Fibroblast of villous mesenchyme (primary cell): ENCODE measurements around the gene MYO5A. TPM values are rescaled to one million over a fixed set of nuclear protein-coding genes. Genes with fewer than 3 reads are reported as not detected.

ENCODE experiments used
- DNase-seq: peaks from one replicate; pipeline ENCODE4 v3.0.0-alpha.2; 2010; ENCODE audit warnings: low read depth
- H3K4me3 ChIP-seq: 2 replicates; pipeline ENCODE4 v1.5.1; 2011; ENCODE audit warnings: low read depth, mild to moderate bottlenecking, low read length
- total RNA-seq: library from RNA; depleted of rRNA; stranded (reverse); fragments of >200 nt; gene quantifications from 2 replicates; pipeline ENCODE4 v1.2.3, GENCODE V29; 2012
- TF ChIP-seq, protein P1 (sequence below): IDR thresholded peaks from 2 replicates; pipeline ENCODE4 v1.5.1; 2012; ENCODE audit warnings: low read depth, mild to moderate bottlenecking, low read length; ENCODE audit not compliant: insufficient read depth

MYO5A gene
- total RNA-seq, 1 donor = 53.1 TPM

DNA sequence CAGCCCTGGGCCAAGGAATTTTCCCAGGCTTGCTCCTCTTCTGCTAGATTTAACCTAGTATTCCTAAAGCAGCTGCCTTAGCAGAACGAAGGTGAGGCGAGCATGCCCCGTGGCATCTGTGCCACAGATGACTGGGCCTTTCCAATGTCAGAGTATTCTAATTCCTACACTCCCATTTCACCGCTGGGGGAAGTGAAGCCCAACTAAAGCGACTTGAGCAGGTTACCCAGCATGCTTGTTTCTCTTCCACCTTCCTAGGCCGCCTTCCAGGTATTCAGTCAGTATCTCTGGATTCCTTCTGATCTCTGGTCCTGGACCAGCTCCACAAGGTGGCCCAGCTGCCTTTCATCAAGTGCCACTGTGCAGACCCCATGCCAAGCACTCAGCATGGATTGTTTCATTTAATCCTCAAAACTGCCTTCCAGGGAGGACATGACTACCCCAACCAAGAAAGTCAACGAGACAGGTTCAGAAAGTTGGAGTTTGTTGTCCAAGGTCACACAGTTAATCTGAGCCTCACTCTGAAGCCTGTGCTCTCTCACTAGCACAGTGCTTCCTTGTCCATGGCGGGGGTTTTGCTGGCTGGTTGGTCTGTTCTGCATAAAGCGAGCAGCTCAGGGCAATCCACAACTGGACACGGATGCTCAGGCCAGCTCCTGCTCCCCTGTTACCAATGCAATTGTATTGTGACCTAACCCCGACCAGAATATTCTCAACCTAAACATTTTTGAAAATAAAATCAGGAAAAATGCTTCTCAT lies 248.2 kb downstream of the MYO5A start:
- TF ChIP-seq, protein P1, sequence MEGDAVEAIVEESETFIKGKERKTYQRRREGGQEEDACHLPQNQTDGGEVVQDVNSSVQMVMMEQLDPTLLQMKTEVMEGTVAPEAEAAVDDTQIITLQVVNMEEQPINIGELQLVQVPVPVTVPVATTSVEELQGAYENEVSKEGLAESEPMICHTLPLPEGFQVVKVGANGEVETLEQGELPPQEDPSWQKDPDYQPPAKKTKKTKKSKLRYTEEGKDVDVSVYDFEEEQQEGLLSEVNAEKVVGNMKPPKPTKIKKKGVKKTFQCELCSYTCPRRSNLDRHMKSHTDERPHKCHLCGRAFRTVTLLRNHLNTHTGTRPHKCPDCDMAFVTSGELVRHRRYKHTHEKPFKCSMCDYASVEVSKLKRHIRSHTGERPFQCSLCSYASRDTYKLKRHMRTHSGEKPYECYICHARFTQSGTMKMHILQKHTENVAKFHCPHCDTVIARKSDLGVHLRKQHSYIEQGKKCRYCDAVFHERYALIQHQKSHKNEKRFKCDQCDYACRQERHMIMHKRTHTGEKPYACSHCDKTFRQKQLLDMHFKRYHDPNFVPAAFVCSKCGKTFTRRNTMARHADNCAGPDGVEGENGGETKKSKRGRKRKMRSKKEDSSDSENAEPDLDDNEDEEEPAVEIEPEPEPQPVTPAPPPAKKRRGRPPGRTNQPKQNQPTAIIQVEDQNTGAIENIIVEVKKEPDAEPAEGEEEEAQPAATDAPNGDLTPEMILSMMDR = no peak
- no peak overlapping the region for H3K4me3 ChIP-seq
- no peak for DNase-seq

GRCh38 chr15:52278636-52279367 lies 249.9 kb downstream of the MYO5A start:
- TF ChIP-seq, protein P1 = no peak
- H3K4me3 ChIP-seq = no peak overlapping the region
- no peak for DNase-seq

GRCh38 chr15:52278135-52278534 lies 250.5 kb downstream of the MYO5A start:
- no peak overlapping the region for H3K4me3 ChIP-seq
- TF ChIP-seq, protein P1 = no peak
- no peak for DNase-seq

DNA sequence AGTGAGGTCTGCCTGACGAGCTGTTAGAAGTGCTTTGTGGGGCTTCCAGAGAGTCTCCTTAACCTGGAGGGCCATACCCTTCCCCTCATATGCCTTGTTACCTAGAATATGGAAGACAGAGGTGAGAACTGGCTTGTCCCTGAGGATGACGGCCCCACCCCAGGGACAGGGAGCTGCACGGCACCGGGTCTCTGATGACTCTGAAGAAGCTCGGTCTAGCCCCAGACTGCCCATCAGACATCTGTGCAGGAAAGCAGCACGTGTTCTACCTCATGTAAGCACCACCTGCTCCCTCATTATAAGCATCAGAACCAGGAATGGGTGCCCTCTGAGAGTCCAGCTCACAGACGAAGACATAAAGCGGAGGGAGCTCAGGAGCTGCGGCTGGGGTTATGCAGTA lies 251.1 kb downstream of the MYO5A start:
- H3K4me3 ChIP-seq = no peak overlapping the region
- no peak for DNase-seq
- TF ChIP-seq, protein P1 = no peak

DNA sequence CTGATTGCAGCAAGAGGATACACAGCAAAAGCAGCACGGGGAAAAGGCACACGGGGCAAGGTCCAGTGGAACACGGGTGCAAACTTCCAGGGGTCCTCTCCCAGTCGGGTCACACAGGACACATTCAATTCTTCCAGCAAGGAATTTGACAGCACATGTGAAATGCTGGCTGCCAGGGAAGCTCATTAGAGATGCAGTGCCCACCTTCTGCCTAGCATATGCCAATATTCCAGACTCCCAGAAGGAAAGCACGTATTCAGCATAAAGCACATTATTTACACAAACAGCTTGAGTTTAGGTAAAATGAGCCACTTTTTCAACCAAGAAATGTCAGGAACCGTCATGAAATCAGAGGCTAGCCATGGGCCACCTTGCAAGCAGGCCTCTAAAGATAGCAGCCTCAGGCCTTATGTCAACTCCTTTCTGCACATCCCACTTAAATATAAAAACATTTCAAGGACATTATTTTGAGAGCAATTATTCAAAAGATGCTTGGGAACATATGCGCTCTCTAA lies 252.4 kb downstream of the MYO5A start:
- H3K4me3 ChIP-seq = no peak overlapping the region
- TF ChIP-seq, protein P1 = no peak
- no peak for DNase-seq

- DNase-seq = no peak
- no peak overlapping the region for H3K4me3 ChIP-seq
Measured at GRCh38 chr15:52263563-52264282, 265.0 kb downstream of the MYO5A start.

More at GRCh38 chr15:52263563-52264282, 265.0 kb downstream of the MYO5A start:
- TF ChIP-seq, protein P1 = no peak
